ENCODE data around the gene MYL4.
"Not testable (repeated sequence)": the region's sequence is repeated elsewhere in the genome, so short reads cannot be mapped to it uniquely, and the experiment has no call there.

The MYL4 gene

DNA sequence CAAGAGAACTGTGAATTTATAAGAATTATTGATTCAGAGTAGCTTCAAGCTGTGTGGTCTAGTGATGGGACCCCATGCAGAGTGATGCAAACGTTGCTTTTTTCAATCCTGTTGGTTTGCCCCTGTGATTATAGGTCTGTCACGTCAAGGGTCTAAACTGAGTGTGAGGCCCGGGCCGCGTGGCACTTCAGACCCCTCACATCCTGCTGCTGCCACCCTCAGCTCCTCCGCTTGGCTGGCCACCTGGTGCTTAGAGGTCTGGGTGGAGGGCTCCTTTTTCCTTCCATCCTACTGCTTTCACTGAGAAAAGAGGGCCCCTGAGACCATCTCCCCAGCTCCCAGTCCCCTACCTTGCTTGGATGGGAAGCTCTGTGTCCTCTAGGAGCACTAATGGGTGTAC lies 12.0 kb downstream of the MYL4 start:
- DNase-seq (ENCODE audit: low read depth), result no peak
- no peak overlapping the region for H3K4me3 ChIP-seq (ENCODE audit: low read length)
- TF ChIP-seq, protein P1, sequence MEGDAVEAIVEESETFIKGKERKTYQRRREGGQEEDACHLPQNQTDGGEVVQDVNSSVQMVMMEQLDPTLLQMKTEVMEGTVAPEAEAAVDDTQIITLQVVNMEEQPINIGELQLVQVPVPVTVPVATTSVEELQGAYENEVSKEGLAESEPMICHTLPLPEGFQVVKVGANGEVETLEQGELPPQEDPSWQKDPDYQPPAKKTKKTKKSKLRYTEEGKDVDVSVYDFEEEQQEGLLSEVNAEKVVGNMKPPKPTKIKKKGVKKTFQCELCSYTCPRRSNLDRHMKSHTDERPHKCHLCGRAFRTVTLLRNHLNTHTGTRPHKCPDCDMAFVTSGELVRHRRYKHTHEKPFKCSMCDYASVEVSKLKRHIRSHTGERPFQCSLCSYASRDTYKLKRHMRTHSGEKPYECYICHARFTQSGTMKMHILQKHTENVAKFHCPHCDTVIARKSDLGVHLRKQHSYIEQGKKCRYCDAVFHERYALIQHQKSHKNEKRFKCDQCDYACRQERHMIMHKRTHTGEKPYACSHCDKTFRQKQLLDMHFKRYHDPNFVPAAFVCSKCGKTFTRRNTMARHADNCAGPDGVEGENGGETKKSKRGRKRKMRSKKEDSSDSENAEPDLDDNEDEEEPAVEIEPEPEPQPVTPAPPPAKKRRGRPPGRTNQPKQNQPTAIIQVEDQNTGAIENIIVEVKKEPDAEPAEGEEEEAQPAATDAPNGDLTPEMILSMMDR (conservative IDR thresholded peaks at IDR 0.05; ENCODE audit: low read length), result no peak

DNA sequence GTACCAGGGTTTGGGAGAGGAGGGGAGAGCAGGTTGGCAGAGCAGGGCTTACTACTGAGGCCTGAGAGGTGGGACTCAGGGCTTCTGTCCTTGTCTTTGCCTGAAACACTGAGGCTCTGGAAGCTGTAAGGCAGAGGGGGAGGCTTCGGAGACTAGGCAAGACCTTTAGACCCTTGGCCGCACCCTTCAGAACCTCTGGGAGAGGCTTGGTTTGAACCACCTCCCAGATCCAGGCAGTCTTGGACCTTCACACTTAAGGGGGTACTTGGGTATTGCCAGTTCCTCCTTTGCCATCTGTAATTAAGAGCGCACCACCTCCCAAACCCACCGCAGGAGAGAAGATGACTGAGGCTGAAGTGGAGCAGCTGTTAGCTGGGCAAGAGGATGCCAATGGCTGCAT lies 12.9 kb downstream of the MYL4 start:
- DNase-seq (ENCODE audit: low read depth), result no peak
- TF ChIP-seq, protein P1 (conservative IDR thresholded peaks at IDR 0.05; ENCODE audit: low read length), result no peak
- no peak overlapping the region for H3K4me3 ChIP-seq (ENCODE audit: low read length)

DNA sequence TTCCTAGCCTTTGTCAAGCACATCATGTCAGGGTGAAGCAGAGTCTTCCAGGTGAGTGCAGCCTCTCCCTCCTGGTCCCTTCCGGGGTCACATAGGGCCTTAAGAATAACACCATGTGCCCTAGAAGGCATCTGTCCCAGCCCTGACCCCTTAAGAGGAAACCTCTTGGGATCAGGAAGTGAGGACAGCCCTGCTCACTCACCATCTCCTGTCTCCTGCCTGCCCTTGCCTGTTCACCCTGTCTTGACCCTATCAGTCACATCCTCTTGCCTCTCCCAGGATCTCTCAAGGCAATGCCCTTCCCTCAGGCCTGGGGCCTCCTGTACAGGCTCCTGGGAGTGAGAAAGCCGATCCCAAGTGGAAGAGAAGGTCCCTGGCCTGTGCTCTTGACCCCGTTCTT lies 13.9 kb downstream of the MYL4 start:
- TF ChIP-seq, protein P1 (conservative IDR thresholded peaks at IDR 0.05; ENCODE audit: low read length), result no peak
- H3K4me3 ChIP-seq (ENCODE audit: low read length), result no peak overlapping the region
- DNase-seq (ENCODE audit: low read depth), result no peak

DNA sequence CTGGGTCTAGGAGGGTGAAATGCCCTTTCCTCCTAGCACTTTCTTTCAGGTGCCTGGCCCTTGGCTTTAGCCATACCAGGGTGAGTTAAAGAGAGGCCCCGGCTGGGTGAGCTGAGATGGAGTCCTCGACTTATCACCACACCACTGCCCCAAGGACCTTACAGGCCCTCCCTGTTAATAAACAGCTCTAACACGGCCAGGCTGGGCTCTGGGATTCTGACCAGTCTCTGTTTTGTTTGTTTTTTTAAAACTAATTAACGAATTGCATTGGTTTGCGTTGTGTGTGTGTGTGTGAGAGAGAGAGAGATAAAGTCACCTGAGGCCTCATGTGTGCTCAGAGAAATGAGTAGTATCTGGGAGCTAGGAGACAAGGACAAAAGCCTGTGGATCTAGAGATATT lies 14.3 kb downstream of the MYL4 start:
- TF ChIP-seq, protein P1 (conservative IDR thresholded peaks at IDR 0.05; ENCODE audit: low read length), result no peak
- no peak overlapping the region for H3K4me3 ChIP-seq (ENCODE audit: low read length)

DNA sequence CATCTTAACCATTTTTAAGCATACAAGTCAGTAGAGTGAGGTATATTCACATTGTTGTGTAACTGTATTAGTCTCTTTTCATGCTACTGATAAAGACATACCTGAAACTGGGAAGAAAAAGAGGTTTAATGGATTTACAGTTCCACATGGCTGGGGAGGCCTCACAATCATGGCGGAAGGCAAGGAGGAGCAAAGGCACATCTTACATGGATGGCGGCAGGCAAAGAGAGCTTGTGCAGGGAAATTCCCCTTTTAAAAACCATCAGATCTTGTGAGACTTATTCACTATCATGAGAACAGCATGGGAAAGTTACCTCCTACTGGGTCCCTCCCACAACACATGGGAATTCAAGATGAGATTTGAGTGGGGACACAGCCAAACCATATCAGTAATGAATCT lies 14.9 kb downstream of the MYL4 start:
- H3K4me3 ChIP-seq (ENCODE audit: low read length); DNase-seq (ENCODE audit: low read depth): not testable (repeated sequence)

More for the DNA sequence above, 14.3 kb downstream of the MYL4 start:
- no peak for DNase-seq (ENCODE audit: low read depth)

DNA sequence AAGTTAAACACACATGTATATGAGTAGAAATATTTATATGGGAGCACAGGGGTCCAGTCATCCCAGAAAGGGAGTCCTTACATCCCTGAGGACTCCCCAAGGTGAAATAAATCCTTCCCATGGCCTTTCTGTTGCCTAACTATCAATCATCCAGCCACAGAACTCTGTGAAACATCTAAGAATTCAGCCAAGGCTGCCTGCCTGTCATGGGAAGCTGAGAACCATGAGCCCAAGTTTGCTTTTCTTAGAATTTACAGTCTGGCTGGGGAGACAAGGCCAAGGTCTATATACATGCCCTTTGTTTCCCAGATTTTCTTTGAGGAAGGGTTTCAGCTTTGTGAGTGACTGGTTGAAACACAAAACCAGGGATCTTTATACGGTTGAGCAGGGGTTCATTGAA lies 15.8 kb downstream of the MYL4 start:
- no peak overlapping the region for H3K4me3 ChIP-seq (ENCODE audit: low read length)
- TF ChIP-seq, protein P1 (conservative IDR thresholded peaks at IDR 0.05; ENCODE audit: low read length), result no peak
- DNase-seq (ENCODE audit: low read depth), result peak; percentile 23

DNA sequence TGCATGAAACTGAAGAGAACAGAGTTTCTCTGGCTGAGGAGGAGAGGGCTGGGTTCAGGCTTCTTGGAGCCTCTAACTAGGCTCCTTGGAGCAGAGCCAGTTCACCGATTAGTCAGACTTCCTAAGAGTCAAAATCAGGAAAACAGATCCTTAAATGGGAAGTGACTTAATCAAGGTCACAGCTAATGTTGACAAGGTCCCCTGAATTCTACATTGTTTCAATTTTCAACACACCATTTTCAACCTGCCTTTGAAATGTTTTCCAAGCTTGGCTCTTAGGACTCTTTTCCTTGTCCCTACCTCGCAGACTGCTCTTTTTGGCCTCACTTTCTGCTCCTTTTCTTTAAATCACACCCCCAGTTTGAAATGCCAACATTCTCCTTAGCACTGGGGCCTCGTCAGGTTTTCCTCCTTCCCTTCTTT lies 16.3 kb downstream of the MYL4 start:
- H3K4me3 ChIP-seq (ENCODE audit: low read length), result no peak overlapping the region
- peak; percentile 84 for DNase-seq (ENCODE audit: low read depth)
- TF ChIP-seq, protein P1 (conservative IDR thresholded peaks at IDR 0.05; ENCODE audit: low read length), result no peak
